GM19468 (cell line): ENCODE data around the gene PPIP5K1.

Experiments used
- ATAC-seq: cut with Tn5 transposase; IDR thresholded peaks from one replicate; pipeline ENCODE4 v1.9.1; 2021; ENCODE audit warnings: mild to moderate bottlenecking, moderate library complexity, moderate number of reproducible peaks; ENCODE audit not compliant: unreplicated experiment; ENCODE audit errors: extremely low read depth

The PPIP5K1 gene

DNA sequence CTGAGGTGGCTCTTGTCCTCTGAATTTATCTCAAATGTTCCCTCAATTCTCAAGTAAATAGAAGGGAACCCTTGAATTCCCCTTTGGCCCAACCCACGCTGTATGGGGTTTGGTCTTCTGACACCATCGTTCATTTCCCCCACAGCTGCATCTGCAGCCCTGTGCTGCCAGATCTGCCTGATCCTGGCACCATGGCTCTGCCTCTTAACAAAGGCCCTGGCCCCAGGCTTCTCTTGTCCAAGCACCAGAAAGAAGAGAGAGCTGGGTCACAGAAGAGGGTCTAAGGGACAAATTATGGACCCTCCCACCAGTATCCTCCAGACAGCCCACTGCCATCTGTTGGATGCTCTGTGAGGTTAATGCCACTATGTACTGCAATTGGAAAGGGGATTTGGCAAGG, 70.8 kb downstream of the PPIP5K1 start:
- no peak for ATAC-seq

DNA sequence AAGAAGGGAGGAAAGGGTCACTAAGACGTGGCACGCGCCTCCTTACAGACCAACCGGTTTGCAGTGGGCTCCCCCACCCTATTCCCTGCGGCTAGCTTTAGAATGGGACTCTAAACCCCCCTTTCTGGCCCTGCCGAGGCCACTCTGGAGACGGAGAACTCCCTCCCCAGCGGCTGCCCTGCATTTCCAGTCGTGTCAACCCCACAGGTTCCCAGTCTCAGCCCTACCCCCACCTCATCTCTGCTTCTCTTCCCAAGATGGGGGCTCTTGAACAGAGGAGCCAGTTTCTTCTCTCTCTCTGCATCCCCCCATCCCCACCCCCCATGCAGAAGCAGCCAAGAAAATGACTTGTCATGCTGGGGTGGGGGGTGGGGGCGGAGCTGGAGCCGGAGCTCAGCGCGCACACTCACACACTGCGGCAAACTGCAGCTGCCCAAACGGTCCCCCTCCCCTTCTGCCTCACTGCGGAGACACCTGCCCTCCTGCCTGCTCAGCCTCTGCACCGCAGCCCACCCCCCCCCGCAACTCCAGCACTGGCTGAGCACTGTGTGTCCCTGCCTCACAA, 71.7 kb downstream of the PPIP5K1 start:
- no peak for ATAC-seq

DNA sequence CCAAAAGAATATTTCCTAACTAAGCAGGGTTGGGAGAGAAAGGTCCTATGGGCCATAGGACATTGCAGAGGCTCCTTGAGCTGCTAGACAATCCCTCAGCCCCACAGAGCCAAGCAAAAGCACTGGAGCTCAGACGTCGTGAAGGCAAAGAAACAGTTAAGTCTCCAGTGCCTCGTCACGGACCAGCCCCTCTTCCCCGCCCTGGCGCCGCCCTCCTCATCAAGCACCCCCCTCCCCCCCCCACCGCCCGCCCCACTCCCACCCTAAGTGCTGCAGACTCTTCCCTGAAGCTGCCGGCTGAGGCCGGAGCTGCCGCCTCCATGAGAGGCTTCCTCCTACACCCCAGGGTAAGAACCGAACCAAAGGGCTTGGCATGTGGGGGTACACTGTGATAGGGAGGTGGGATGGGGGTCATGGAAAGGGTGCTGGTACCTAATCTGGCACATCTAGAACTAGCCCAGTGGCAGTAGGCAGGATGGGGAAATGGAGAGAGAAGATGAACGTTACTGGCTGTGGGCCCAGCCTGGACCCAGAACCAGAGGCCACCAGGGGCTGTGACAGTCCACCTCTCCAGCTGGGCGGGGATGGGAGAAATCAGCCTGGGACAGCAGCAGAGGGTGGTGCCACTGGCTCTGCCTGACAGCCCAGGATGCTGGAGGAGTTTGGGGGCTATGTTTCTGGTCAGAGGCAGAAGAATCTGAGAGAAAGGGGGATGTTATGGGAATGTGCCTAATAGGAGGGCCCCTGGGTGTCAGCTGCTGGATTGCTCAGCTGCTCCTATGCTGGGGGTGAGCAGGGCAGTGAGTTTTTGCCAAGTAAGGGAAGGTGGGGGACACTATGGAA, 72.4 kb downstream of the PPIP5K1 start, which contains the start of gene MAP1A:
Gene MAP1A (plus strand): TSS at position 255 of the 843 bp plus-strand sequence. CDS start 3,866 bp downstream, outside the sequence.
- ATAC-seq, result no peak

DNA sequence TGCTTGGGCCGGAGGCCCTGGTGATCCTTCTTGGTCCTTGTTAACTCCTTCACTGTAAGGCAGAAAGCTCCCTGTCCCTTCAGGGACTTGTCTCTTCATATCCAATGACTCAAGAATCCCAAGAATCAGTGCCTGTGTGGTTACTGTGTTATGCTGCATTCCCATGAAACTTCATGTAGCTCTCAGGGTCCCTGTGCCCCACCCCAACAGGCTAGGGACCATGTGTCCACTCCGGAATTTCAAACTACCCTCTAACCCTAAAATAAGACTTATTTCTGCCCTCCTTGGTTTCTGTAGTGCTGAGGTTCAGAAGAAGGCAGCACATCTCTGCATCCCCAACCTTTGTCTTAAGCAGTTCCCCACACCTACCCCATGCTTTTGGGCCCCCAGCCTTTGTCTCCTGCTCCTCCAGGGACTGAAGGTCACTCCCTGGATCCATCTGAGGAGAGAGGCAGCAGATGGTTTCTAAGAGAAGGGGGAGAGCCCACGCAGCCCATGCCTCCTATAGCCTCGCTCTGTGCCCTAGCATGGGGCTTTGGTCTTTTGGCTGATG, 73.1 kb downstream of the PPIP5K1 start:
- ATAC-seq, result no peak

DNA sequence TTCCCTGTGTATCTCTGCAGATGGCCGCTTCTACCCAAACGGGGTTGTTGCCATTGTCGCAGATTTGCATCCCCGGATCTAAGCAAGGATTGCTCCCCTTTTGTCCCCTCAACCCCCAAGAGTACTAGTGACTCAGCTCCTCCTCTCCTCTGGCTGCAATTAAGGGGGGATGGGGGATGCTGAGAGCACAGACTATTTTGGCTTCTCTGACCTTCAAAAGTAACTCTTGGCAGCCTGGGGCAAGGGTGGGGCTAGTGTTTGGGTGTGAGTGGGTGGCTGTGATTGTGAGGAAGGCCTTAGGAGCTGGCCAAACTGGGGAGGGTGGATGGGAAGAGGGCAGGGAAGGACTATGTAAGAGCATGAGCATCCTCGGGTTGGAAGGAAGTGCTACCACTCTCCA, 73.8 kb downstream of the PPIP5K1 start:
- no peak for ATAC-seq

DNA sequence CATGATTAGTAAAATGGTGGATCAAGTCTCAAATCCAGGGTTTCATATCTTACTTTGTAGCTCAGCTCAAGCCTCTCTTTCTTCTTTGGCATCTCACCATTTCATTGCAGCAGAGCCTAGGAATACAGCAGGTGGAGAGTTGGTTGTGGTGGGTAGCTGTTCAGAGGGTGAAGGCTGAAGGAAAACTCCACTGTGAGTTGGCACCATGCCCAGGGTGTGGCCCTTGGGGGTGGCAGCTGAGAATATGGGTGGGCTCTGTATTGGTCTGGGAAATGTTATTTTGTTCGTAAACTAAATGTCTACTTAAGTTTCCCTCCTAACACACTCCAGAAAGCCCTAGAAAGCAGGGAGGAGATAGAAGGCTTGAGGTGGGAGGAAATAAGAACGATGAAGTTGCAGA, 74.3 kb downstream of the PPIP5K1 start:
- ATAC-seq, result no peak

DNA sequence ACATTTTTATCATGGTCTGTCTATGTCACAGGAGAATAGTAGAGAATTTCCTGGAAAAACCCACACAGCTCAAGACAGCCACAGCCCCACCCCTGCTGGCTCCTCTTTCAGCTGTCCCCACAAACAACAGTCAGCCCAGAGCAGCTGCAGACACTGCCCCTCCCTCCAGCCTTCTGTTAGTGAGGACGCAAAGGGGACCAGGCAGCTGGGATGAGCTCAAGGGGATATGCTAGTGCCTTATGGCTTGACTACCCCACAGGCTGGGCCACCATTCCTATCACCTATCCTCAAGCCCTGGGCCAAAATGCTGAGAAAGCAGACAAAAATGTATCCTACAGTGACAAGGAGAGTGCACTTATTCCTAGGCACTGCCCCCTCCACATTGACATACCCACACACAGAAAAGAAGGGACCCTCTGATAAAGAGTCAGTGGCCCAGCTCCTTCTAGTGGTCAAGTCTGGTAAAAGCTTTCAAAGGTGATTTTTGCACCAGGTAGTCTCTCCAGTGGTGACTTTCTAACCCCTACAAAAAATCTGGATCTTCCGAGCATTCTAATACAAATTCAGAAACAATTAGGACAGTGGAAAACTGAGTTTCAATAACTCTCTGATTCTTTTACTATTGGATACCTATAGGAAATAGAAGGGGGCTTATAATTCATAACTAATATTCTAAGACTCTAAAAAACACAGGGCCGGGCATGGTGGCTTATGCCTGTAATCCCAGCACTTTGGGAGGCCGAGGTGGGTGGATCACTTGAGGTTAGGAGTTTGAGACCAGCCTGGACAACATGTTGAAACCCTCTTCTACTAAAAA, 75.6 kb downstream of the PPIP5K1 start:
- no peak for ATAC-seq

DNA sequence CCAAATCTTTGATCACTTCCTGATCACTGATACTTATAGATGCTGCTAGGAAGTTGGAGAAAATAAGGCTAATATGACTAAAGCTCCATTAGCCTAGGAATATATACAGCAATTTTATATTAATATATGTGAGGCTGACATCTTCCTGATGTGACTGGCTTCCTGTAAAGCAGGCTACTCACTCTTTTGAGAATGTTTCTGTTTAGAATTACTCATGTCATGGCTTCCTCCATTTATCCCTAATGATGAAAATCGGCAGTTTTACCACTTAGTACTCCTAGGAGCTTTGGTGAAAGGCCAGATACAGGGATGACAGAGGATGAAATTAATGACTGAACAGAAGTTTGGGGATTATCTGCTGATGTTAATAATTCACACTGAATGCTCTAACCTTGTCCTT, 76.5 kb downstream of the PPIP5K1 start:
- ATAC-seq, result no peak

DNA sequence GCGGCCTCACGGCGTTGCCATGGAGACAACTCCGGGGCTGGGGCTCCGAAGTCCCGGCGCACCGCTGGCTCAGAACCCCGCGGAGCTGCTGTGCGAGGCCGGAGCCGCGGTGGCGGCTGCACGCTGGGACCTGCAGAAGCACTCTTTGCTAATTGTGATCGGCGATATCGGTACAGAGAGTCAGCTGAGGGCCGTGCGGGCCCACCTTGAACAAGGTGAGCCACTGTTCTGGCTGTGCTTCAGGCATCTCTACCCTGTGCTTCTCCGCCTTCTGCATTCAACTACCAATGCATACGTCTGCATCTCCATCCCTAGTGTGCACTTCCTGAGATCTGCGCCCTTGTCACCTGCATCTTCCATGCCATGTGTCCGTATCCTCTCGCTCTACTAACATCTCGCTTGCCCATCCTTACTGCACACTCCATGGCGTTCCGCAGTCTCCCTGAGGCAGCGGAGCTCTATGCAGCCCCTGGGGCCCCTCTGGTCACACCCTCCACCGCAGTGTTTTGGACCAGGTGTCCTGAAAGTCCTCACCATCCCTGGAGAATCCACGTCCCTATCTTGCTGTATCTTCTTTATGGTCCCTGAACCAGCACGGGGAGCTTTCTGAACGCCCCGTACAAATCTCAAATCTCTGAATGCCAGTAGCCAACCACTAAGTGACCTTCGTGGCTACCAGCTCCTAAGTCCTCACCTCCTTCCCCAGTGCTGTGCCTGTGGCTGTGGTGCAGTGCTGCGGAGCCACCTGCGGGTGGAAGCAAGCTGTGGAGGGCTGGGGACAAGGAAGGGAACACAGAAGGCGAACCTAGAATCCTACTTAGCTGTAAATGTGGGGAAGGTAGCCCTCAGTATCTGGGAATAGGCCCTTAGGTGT, 78.8 kb downstream of the PPIP5K1 start:
- no peak for ATAC-seq

DNA sequence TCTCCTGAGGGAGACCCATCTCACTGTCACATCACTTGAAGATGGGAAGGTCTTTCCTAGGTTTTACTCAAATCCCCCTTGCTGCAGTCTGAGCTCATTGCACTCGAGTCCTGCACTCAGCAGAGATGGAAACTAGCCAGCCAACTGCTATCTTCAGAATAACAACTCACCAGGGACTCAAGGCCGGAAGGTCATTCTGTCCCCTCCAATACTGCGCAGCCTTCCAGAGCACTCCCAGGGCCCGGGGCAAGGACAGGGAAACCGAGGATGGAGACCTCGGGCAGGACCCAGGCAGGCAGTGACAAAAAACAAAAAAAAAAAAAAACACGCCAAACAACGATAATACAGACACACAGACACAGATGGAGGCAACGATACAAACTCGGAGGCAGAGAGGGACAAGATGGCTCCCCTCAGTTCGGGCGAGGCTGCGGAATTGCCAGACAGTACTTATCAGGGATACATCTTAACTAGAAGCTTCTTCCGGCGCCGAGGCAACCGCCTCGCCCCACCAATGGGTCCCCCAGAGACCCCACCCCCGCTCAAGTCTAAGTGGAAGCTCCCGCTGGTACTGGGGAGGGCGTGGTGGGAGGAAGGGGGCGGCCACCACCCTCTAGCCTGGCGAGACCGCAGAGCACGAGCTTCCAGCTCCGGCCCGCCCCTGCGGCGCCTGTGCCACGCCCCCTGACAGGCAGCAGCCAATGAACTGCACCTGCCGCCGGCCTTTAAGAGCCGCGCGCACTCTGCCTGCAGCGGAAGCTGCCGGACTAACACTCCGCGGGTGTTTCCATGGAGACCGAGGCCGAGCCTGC, 79.6 kb downstream of the PPIP5K1 start:
- peak; percentile 97 for ATAC-seq

DNA sequence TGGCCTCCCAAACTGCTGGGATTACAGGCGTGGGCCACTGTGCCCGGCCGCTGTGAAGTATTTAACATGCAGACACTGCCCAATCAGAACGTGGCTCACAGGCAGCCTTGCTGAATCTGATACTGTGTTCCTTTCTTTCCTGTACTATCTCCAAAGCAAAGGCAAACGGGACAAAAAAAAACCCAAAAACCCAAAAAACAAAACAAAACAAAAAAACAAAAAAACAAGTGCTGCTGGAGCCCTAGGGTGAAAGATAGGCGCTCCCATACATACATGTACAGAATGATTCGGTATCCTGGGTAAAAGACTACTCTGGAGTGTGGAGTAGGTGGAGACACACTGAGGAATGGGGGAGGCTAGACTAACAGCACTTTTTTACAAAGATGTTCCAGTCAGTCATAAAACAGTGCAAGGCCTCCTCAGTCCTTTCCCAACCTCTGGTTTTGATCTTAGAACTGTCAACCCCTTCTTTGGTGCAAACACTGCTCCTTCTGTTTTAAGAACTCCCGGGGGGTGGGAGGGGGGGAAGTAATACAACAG, 80.3 kb downstream of the PPIP5K1 start:
- ATAC-seq, result no peak

DNA sequence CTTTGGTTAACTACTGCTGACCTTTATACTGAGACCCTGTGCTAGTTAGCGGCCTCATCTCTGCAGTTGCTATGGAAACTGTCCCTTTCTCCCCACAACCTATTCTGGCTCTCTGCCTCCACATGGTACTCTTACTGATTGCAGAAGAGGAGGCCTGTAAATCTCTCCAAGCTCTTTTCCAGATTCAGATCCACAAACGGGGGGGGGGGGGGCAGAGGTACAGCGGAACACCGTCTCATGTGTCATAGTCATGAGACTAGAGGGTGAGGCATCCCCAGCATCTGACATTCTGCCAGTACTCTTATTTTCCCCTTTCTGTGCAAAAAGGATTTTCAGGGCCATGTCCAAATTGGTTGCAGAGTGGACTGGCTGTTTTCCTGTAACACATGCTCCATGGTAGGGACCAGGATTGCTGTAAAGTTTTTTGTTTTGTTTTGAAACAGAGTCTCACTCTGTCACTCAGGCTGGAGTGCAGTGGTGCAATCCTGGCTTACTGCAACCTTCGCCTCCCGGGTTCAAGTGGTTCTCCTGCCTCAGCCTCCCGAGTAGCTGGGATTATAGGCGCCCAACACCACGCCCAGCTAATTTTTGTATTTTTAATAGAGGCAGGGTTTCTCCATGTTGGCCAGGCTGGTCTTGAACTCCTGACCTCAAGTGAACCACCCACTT, 80.9 kb downstream of the PPIP5K1 start:
- ATAC-seq, result no peak

DNA sequence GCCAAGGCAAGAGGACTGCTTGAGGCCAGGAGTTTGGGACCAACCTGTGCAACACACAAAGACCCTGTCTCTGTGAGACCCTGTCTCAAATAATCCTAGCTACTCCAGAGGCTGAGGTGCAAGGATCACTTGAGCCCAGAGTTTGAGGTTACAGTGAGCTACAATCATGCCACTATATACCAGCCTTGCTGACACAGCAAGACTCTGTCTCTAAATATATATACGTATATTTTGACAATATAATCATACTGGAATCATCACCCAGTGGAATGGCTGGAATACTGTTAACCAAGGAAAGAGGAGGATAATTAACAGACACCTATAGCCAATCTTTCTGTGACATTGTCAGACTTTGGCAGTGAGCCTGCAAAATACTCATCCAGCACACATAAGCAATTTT, 81.6 kb downstream of the PPIP5K1 start:
- ATAC-seq, result no peak

DNA sequence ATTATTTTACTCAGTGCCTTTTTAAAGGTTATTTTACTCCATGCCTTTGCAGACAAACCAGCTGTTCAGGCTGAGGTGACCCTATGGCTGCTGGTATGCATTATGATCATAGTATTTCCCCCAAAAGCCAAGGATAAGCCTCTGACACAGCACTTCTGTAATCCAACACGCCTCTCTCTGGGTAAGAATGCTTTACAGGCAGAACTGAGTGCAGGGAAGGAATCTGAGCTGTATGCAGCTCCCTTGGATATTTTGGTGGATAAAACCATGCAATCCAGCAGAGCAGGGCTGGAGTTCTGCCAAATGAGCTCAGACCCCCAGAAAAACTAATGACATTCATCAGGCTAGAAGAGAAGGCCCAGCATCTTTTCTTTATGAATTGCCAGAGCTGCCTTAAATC, 84.3 kb downstream of the PPIP5K1 start:
- no peak for ATAC-seq

DNA sequence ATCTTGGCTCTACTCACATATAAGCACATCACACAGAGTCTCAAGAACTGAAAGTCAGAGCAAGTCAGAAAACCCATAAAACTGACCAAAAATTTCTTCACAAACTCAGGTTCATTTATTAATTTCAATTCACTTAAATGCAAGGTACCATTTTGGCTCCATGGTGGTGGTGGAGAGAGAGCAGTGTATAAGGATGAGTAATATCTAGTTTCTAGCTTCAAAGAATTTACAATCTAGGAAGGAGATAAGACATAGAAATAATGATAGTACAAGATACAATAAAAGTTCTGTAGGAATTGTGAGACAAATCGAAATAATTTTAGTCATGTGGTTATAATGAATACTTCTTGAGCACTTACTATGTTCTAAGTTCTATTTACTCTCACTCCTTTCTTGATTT, 90.4 kb downstream of the PPIP5K1 start:
- no peak for ATAC-seq

DNA sequence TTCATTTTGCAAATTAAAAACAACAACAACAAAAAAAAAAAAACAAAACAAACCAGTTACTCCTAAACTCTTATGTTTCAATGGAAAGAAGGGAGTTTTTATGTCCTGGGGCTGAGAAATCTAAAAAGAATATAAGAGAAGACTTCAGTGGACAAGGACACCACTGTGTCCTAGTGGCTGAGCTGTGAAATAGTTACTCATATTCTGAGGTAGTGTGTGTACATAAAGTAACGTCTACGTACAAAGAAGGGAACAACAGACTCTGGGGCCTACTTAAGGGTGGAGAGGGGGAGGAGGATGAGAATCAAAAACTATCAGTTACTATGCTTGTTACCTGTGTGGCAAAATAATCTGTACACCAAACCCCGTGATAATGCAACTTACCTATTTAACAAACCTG, 91.0 kb downstream of the PPIP5K1 start:
- ATAC-seq, result no peak

DNA sequence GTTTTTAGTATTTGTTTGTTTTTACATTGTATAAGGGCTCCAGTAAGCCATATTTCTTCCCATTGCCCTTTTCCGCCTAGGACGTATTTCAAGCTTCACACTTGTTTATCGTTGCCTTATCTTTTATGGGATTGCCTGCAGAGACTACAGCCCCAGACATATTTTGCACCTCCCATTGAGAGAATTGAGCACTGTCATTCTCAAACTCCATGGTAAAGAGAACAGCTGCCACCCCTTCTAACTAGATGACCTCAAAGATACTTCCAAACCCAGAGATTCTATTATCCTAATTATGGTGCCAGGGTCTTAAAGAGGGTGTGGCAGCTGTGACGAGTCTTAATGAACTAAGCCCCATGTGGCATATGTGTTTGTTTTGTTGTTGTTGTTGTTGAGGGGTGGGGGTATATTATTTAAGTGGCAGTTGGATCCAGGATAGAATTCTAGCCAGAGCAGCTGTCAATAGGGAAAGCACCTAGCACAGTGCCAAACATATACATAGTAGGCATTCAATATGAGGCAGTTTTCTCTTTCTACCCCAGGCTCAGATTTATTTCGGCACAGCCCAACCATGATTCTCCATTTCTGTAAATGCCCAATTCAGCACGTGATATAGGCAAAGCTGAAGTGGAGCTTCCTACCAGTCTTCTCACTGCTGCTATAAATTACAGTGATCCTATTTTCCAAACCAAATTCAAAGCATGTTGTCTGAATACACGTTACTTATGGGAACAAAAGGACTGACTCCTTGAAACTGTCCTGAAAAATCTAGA, 96.1 kb downstream of the PPIP5K1 start:
- no peak for ATAC-seq
